Fibroblast of mammary gland (primary cell): Measurements from ENCODE around the gene CHST6.
"Not testable (repeated sequence)": the region's sequence is repeated elsewhere in the genome, so short reads cannot be mapped to it uniquely, and the experiment has no call there.

Experiments used
- DNase-seq: peaks from one replicate; pipeline ENCODE4 v3.0.0-alpha.2; 2010; ENCODE audit warnings: low read depth
- H3K4me3 ChIP-seq: 2 replicates; pipeline ENCODE4 v1.5.1; 2011; ENCODE audit warnings: low read depth, mild to moderate bottlenecking, low read length, moderate library complexity; ENCODE audit not compliant: control insufficient read depth
- CTCF ChIP-seq: conservative IDR thresholded peaks from 2 replicates; pipeline ENCODE4 v1.5.1; 2011; ENCODE audit warnings: low read depth, low read length, inconsistent platforms; ENCODE audit not compliant: control insufficient read depth, insufficient read depth

CHST6 gene

GRCh38 chr16:75433732-75434413, 61.4 kb downstream of the CHST6 start:
- H3K4me3 ChIP-seq: peak overlapping the region; percentile 84
- DNase-seq: peak; percentile 97
- no peak for TF ChIP-seq CTCF

GRCh38 chr16:75432828-75433731, 62.2 kb downstream of the CHST6 start, which contains the start of gene CFDP1:
CFDP1 (minus strand) TSS chr16:75433503; CDS start chr16:75433352, 151 bp downstream.
- no peak for TF ChIP-seq CTCF
- peak within 1 kb of the TSS; percentile 84 for H3K4me3 ChIP-seq
- DNase-seq: peak; percentile 91

- DNase-seq: no peak
- no peak overlapping the region for H3K4me3 ChIP-seq
- no peak for TF ChIP-seq CTCF
Observed at GRCh38 chr16:75429621-75430403, 65.4 kb downstream of the CHST6 start.

- H3K4me3 ChIP-seq: not testable (repeated sequence)
- DNase-seq: peak; percentile 48
Observed at GRCh38 chr16:75426524-75426923, 68.7 kb downstream of the CHST6 start.

- H3K4me3 ChIP-seq, DNase-seq: not testable (repeated sequence)
Observed at GRCh38 chr16:75424105-75424762, 71.0 kb downstream of the CHST6 start.

- no peak overlapping the region for H3K4me3 ChIP-seq
- no peak for DNase-seq
- TF ChIP-seq CTCF: no peak
Observed at GRCh38 chr16:75423723-75424104, 71.5 kb downstream of the CHST6 start.
